ENCODE data around the gene POLE4. TPM values are rescaled to one million over a fixed set of nuclear protein-coding genes. Genes with fewer than 3 reads are reported as not detected.

Gene POLE4
- total RNA-seq, 1 experiment from 2014 or later: 66.6 TPM

Other genes with a start within 250 kb of the POLE4 start
- gene HK2, start 124.5 kb upstream of the POLE4 start, total RNA-seq (2014; rRNA removed; shearing (Covaris generic); ENCODE audit: low replicate concordance): 37.4 and 45.6 TPM in 2 replicates
- gene TACR1, start 240.9 kb downstream of the POLE4 start, total RNA-seq (2014; rRNA removed; shearing (Covaris generic); ENCODE audit: low replicate concordance): not detected in 2 replicates